C4-2B (cell line): Measurements from ENCODE around the gene GRB10.

Experiments
- CTCF ChIP-seq: fragments of 450-650 bp; conservative IDR thresholded peaks from 2 replicates; pipeline ENCODE4 v1.5.1; 2017; ENCODE audit warnings: mild to moderate bottlenecking
- ZFX ChIP-seq: fragments of 450-650 bp; IDR thresholded peaks from 2 replicates; pipeline ENCODE4 v1.6.1; 2017

- no peak for TF ChIP-seq CTCF
- no peak for TF ChIP-seq ZFX
Observed at GRCh38 chr7:50565559-50565916, 217.2 kb downstream of the GRB10 start.
